ENCODE data around the gene CHI3L1.

Gene CHI3L1

DNA sequence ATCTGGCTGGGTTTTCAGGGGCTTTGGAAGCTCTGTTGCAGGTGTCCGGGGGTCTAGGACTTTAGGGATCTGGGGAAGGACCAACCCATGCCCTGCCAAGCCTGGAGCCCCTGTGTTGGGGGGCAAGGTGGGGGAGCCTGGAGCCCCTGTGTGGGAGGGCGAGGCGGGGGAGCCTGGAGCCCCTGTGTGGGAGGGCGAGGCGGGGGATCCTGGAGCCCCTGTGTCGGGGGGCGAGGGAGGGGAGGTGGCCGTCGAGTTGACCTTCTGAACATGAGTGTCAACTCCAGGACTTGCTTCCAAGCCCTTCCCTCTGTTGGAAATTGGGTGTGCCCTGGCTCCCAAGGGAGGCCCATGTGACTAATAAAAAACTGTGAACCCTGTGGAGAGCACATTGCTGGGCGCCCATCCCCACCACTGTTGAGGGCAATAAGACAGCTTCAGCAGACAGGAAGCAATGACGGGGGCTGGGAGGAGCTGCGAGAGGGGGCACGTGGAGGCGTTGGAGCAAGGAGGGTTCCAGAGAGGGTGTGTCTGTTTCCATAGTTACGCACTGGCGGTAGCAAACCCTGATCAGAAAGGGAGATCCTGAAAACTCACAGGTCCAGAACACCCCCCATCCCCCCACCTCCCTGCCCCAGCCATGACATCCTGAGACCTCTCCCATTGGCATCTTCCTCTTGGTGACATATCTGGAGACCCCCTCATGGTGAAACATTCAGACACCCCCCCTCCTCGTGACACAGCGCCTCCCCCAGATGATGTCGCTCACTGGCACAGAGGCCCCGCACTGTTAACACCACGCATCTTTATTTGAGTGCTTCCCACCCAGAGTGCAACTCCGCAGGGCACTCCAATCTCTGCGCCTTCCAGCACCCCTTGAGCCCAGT is 19.2 kb downstream of the CHI3L1 start:
- no peak for DNase-seq

DNA sequence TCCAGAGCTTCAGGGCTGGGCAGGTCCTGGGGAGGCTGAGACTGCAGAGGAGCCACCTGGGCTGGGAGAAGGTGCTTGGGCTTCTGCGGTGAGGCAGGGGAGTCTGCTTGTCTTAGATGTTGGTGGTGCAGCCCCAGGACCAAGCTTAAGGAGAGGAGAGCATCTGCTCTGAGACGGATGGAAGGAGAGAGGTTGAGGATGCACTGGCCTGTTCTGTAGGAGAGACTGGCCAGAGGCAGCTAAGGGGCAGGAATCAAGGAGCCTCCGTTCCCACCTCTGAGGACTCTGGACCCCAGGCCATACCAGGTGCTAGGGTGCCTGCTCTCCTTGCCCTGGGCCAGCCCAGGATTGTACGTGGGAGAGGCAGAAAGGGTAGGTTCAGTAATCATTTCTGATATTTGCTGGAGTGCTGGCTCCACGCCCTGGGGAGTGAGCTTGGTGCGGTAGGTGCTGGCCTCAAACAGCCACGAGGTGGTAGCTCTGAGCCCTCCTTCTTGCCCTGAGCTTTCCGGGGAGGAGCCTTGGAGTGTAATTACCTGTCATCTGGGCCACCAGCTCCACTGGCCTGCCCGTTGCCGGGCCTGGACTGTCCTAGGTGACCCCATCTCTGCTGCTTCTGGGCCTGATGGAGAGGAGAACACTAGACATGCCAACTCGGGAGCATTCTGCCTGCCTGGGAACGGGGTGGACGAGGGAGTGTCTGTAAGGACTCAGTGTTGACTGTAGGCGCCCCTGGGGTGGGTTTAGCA is 20.1 kb downstream of the CHI3L1 start:
- DNase-seq = no peak

DNA sequence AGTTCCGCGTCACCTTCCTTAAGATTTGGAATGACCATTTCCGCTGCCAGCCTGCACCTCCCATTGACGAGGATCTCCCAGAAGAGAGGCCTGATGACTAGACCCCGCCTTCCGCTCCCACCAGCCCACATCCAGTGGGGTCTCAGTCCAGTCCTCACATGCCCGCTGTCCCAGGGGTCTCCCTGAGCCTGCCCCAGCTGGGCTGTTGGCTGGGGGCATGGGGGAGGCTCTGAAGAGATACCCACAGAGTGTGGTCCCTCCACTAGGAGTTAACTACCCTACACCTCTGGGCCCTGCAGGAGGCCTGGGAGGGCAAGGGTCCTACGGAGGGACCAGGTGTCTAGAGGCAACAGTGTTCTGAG is 20.7 kb downstream of the CHI3L1 start:
- DNase-seq = no peak

DNA sequence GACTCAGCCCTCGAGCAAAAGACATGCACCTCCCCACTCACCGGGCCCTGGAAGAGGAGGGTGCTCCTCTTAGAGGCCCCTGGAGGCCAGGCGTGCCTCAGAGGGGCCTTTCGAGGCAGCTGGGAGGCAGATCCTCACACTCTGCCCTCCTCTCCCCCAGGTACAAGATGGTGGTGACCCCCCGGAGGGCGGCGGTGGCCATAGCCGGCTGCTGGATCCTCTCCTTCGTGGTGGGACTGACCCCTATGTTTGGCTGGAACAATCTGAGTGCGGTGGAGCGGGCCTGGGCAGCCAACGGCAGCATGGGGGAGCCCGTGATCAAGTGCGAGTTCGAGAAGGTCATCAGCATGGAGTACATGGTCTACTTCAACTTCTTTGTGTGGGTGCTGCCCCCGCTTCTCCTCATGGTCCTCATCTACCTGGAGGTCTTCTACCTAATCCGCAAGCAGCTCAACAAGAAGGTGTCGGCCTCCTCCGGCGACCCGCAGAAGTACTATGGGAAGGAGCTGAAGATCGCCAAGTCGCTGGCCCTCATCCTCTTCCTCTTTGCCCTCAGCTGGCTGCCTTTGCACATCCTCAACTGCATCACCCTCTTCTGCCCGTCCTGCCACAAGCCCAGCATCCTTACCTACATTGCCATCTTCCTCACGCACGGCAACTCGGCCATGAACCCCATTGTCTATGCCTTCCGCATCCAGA is 21.3 kb downstream of the CHI3L1 start:
- no peak for DNase-seq

DNA sequence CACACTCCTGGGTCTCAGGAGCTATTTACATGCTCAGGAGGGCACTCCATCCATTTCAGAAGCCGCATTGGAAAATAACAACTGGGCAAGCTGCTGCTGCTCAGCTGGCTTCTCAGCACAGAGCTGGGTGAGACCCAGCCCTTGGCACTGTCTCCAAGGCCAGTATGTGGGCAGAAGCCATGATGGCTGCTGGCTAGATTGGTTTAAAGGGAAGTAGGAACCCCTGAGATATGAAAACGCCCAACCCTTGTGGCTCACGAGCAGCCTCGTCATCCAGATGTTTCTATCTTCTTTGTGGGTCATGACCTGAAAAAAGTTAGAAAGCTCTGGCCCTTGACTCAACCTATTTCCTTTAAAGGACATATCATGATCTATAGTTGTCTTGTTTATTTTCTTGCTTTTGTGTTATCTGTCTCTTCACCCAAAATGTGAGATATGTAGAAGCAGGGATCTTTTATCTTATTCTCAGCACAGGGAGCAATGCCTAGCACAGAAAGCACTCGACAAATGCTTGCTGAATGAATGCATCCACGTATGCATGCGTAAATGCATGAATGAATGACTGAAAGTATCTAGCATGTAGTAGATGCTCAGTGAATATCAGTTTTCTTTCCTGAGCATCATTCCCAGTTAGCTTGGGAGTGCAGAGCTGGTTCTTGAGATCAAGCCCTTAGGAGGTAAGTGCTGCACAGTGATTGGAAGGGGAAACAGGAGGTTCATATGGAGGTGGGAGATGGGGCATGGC is 22.4 kb downstream of the CHI3L1 start:
- DNase-seq = no peak

DNA sequence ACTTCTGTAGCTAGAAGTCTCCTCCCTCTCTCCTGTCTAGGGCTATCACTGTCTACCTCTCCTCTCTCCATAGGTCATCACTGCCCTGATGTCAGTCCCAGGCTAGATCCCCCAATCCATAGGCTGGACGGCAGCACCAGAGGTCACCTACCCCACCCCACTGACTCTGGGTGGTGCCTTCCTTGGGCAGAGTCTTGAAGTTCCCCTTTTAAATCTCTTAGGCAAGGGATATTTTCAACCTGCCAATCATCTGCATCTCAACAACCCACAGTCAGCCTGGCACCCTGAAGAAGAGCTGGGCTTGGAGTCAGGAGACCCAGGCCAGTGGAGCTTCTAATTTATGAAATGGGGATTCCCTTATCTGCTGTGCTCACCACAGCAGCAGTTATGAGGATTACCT is 24.1 kb downstream of the CHI3L1 start:
- DNase-seq = no peak

DNA sequence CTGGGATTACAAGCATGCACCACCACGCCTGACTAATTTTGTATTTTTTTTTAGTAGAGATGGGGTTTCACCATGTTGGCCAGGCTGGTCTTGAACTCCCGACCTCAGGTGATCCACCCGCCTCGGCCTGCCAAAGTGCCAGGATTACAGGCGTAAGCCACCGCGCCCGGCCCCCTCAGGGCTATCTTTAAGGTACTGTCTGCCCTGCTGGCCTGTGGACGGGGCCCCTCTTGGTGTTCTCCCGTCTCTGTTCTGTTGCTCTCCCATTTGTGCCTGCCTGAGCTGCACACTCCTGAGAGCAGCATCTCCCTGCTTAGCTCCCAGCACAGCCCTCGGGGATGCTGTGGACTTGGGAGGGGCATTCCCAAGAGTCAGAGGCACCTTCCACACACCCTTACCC is 24.8 kb downstream of the CHI3L1 start:
- no peak for DNase-seq

GRCh38 chr1:203161175-203161574 is 25.3 kb downstream of the CHI3L1 start:
- no peak for DNase-seq

DNA sequence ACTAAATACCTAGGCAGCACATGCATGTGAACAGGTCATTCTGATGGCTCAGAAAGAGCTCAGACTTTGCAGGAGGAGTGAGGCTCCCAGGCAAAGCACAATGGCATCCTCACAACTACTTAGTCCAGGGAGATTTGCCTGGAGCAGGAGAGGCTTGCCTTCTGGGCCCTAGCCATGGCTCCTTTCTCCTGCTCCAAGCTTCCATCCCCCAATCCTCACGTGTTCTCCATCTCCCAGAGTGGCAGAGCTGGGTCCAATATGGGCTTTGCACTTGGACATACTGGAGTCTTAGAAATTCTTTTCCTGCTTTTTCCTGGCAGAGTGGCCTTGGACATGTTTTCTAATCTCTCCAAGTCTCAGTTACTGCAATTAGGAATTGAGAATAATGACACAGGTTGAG is 26.7 kb downstream of the CHI3L1 start:
- DNase-seq = no peak

DNA sequence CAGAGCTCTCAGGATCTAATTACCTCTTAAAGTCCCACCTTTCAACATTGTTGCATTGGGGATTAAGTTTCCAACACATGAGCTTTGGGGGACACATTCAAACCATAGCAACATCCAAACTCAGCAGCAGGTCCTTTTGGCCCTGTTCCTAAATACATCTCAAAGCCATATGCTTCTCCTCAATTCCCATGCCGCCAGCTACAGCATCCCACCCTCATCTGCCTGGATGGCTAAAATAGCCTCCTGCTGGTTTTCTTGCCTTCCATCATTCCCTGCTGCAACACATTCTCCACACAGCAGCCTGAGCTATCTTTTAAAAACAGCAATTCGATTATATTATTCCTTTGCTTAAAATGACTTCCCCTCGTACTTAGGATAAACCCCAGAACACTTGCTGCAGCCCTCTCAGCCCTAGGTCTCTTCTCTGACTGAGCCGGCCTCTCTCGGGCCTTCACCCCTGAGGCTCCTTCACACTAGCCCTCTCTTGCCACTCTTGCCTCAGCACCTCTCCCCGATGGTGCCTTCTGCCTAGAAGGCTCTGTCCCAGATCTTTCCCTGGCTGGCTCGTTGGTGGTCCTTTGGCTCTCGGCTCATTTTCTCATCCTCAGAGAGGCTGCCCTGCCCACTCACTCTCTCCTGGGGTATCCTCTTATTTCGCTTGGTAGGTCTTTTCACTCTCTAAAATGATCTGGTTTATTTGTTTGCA is 27.4 kb downstream of the CHI3L1 start:
- DNase-seq = no peak

DNA sequence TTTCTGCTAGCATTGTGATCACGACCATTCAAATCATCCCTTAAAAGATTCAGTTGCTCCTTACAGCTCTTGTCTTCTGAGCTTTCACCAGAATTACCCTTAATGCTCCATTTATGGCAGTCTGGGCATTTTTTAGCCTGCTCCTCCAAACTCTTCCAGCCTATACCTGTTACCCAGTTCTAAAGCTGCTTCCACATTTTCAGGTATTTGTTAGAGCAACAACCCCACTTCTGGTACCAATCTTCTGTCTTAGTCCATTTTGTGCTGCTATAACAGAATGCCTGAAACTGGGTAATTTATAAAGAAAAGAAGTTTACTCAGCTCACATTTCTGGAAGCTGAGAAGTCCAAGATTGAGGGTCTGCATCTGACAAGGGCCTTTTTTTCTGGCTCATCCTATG is 28.1 kb downstream of the CHI3L1 start:
- DNase-seq = no peak

DNA sequence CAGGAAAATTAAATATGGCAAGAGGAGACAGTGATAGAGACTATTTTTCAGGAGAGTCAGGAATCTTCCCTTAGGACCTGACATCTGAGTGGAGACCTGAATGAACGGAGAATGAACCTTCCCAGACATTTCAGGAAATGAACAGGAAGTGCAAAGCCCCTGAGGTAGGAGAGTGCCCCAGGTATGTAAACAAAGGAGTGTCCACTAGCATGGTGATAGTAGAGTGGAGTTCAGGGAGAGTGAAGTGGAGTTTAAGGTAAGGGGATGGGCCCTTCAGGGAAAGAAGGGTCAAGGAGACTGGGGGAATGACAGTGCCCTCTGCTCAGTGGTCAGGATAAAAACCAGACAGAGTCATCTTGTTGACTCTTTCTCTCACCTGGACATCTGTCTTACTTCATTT is 30.2 kb downstream of the CHI3L1 start:
- no peak for DNase-seq

GRCh38 chr1:203153989-203154821 is 32.3 kb downstream of the CHI3L1 start:
- DNase-seq = no peak

DNA sequence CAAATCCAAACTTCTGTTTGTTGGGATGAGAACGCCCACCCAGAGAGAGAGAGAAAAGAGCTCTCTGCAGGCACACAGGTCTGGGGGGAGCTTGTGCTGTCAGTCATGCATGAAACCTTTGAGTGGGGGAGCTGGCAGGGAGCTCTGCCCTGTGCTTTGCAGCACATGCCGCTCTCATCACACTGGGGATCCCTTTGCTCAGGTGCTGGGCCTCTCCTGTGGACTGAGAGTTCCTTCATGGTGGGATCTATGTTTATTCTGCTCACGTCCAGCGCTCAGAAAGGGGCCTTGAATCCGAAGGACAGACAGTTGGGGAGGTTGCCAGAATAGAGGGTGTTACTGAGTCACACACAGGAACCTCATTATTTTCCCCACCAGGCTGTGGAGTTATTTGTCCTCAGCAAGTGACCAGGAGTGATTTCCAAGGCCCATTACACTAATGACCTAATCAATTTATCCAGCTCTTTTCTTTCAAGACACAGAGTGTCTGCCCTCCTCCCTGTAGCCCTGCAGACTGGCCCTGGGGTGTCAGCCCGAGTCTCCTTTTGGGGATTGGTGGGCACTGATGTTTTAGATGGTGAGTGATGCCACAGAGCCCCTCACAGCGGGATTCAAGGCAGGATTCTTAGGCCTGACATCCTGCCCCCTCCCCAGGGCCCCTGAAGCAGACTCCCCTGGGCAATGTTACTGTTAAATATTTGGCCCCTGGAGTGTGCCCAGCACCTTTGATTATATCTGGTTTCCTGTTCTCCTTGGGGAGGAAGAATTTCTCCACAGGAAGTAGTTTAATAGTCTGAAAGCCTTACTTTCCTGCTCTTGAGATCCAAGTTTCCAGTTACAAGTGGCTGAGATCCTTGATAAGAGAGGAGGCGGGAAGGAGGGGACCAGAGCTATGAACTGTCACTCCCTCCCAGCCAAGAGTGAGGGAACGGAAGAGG is 33.2 kb downstream of the CHI3L1 start:
- no peak for DNase-seq

DNA sequence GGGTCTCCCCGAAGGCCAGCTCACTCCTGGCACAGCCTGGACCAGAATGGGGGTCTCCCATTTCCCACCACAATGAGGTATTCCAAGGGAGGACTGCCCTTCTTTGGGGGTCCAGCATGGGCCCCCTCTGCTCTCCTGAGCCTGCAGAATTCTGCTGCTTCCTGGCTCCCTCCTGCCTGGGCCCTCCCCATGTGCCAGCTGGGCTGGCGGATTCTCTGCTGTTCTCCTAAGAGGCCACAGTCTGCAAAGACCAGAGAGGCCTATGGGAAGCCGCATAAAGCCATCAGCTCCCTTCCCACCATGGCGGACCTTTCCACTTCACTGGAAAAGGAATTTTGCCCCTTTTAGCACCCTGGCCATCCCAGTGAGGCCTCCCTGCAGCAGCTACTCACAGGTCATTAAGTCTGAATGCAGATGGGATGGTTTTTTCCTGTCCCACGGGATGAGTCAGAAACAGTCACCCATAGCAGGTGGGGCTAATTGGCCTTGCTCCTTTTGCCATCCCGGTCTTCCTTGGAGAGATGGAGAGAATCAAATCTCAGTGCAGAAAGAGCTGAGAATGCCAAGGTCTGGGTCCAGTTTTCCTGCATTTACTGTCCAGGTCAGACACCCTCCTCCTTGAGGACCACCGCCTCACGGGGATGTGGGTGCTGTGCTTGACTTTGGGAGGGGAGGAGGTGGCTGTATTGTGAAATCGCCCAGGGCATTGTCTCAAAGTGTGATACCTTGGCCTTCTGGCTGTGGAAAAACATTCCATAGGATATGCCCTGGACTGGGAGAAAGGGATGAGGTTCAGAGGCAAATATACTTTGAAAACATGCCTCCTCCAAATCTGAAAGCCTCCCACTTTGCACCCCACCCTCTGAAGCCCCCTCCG is 34.1 kb downstream of the CHI3L1 start:
- no peak for DNase-seq

- no peak for DNase-seq
These were observed 34.9 kb downstream of the CHI3L1 start for GRCh38 chr1:203151362-203152157.

DNA sequence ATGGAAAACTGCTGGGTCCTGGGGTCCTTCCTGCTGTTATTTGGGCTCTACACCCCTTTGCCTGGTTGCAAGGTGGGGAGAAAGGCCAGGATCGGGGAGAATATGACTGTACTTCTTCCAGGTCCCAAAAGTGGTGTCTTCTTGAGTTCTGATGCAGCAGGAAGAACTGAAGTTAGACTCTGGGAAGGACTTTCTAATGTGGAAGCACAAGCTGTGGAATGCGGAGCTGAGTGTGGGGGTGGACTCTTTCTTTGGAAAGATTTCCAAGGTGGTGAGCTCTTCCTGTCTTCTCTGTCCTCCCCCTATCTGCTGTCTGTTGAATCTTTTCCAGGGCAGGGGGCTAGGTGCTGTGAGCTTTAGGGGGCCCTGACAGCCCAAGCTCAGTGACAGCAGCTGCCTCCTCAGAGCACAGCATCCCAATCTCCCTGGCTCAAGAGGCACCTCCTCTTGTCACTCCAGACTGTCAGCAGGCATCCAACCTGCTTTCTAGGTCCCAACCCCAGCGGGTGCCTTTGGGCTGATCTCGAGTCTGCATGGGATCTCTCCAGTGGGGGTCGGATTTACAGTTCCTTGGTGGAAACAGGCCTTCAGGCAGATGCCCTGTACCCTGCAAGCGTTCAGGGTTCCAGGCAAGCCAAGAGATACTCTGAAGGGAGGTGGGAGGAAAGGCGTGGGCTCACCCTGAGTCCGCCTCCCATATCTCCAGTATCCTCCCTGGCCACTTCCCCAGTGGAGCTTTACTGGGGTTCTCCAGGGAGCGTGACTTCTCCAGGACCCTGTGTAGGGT is 35.8 kb downstream of the CHI3L1 start:
- no peak for DNase-seq
